ENCODE results near the gene ATRIP.

DNA sequence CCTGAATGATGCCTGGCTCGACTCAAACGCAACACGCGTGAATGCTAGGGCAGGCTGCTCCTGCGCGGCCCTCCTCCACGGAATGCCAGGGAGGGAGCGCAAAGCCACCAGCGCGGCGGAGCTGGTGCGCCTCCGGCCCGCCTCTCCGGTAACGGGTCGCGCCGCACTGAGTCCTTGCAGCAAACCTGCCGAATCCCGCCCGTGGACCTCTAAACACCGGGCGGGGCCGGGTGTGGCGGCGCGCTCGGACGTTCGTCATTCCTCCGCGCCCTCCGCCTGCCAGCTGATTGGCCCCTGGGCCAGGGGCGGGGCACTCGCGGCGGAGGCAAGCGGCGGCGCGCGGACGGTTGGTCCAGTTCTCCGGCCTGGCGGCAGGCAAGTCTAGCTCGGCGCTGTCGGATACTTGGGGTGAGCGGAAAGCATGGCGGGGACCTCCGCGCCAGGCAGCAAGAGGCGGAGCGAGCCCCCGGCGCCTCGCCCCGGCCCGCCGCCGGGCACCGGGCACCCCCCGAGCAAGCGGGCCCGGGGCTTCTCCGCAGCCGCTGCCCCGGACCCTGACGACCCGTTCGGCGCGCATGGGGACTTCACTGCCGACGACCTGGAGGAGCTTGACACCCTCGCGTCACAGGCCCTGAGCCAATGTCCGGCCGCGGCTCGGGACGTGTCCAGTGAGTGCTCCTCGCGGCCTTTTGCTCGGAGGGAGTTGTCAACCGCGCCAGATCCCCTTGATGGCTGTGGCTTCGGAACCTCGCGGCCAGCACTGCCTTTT, at the start of gene ATRIP:
- TF ChIP-seq, protein P1, sequence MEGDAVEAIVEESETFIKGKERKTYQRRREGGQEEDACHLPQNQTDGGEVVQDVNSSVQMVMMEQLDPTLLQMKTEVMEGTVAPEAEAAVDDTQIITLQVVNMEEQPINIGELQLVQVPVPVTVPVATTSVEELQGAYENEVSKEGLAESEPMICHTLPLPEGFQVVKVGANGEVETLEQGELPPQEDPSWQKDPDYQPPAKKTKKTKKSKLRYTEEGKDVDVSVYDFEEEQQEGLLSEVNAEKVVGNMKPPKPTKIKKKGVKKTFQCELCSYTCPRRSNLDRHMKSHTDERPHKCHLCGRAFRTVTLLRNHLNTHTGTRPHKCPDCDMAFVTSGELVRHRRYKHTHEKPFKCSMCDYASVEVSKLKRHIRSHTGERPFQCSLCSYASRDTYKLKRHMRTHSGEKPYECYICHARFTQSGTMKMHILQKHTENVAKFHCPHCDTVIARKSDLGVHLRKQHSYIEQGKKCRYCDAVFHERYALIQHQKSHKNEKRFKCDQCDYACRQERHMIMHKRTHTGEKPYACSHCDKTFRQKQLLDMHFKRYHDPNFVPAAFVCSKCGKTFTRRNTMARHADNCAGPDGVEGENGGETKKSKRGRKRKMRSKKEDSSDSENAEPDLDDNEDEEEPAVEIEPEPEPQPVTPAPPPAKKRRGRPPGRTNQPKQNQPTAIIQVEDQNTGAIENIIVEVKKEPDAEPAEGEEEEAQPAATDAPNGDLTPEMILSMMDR (IDR thresholded peaks at IDR 0.05), result no peak
- peak; percentile 81 for TF ChIP-seq POLR2AphosphoS5 (IDR thresholded peaks at IDR 0.05; ENCODE audit: low read depth, low read length)
- no peak for TF ChIP-seq TCF7L2 (IDR thresholded peaks at IDR 0.05; ENCODE audit: low read depth, low read length)

Measured in Panc1 (cell line).